ENCODE results near the gene BTNL8.

BTNL8 gene

GRCh38 chr5:180898621-180899246, at the start of gene BTNL8:
BTNL8 (plus strand) TSS chr5:180899159; CDS start chr5:180899311, 152 bp downstream.
- H3K4me3 Mint-ChIP-seq = no peak within 1 kb of the TSS
- no peaks in the 10 kb centered on the region for H3K36me3 Mint-ChIP-seq
- H3K4me1 Mint-ChIP-seq = no peaks in the 10 kb centered on the region
- H3K9me3 Mint-ChIP-seq = no peaks in the 10 kb centered on the region
- no peaks in the 10 kb centered on the region for H3K27me3 Mint-ChIP-seq
- no peak within 1 kb of the TSS for H3K27ac Mint-ChIP-seq

GRCh38 chr5:180849827-180850226, 49.1 kb upstream of the BTNL8 start:
- H3K27me3 Mint-ChIP-seq = no peaks in the 10 kb centered on the region
- peaks cover 11% of the 10 kb centered on the region for H3K9me3 Mint-ChIP-seq
- H3K4me3 Mint-ChIP-seq = no peak overlapping the region
- peaks cover 63% of the 10 kb centered on the region for H3K36me3 Mint-ChIP-seq
- H3K27ac Mint-ChIP-seq = no peak overlapping the region
- peaks cover 29% of the 10 kb centered on the region for H3K4me1 Mint-ChIP-seq

GRCh38 chr5:180850434-180851078, 48.4 kb upstream of the BTNL8 start:
- Mint-ChIP-seq H3K4me3 (no peak overlapping the region), H3K36me3 (peaks cover 67% of the 10 kb centered on the region), H3K4me1 (peaks cover 34% of the 10 kb centered on the region), H3K27me3 (no peaks in the 10 kb centered on the region), H3K27ac (no peak overlapping the region), H3K9me3 (peaks cover 11% of the 10 kb centered on the region)

GRCh38 chr5:180852495-180852894, 46.5 kb upstream of the BTNL8 start:
- H3K36me3 Mint-ChIP-seq = peaks cover 61% of the 10 kb centered on the region
- no peaks in the 10 kb centered on the region for H3K27me3 Mint-ChIP-seq
- H3K4me1 Mint-ChIP-seq = peaks cover 40% of the 10 kb centered on the region
- no peak overlapping the region for H3K4me3 Mint-ChIP-seq
- no peak overlapping the region for H3K27ac Mint-ChIP-seq
- peaks cover 11% of the 10 kb centered on the region for H3K9me3 Mint-ChIP-seq

GRCh38 chr5:180853121-180853847, 45.7 kb upstream of the BTNL8 start:
- Mint-ChIP-seq H3K27ac (no peak overlapping the region), H3K27me3 (no peaks in the 10 kb centered on the region), H3K9me3 (peaks cover 11% of the 10 kb centered on the region), H3K36me3 (peaks cover 53% of the 10 kb centered on the region), H3K4me1 (peaks cover 40% of the 10 kb centered on the region), H3K4me3 (no peak overlapping the region)

- H3K4me1 Mint-ChIP-seq = peaks cover 42% of the 10 kb centered on the region
- H3K27ac Mint-ChIP-seq = peak overlapping the region; percentile 20
- peaks cover 11% of the 10 kb centered on the region for H3K9me3 Mint-ChIP-seq
- H3K4me3 Mint-ChIP-seq = no peak overlapping the region
- no peaks in the 10 kb centered on the region for H3K27me3 Mint-ChIP-seq
- peaks cover 50% of the 10 kb centered on the region for H3K36me3 Mint-ChIP-seq
Measured at GRCh38 chr5:180853848-180854176, 45.1 kb upstream of the BTNL8 start.

- Mint-ChIP-seq H3K9me3 (no peaks in the 10 kb centered on the region), H3K4me1 (peaks cover 44% of the 10 kb centered on the region), H3K27ac (peak overlapping the region; percentile 23), H3K4me3 (no peak overlapping the region), H3K36me3 (peaks cover 15% of the 10 kb centered on the region), H3K27me3 (no peaks in the 10 kb centered on the region)
Measured at GRCh38 chr5:180858586-180858985, 40.4 kb upstream of the BTNL8 start.

- peaks cover 10% of the 10 kb centered on the region for H3K36me3 Mint-ChIP-seq
- peak overlapping the region; percentile 91 for H3K27ac Mint-ChIP-seq
Measured at GRCh38 chr5:180860273-180860886, 38.6 kb upstream of the BTNL8 start.

GRCh38 chr5:180860887-180861822, 37.8 kb upstream of the BTNL8 start, which contains the start of gene ZFP62:
ZFP62 (minus strand) TSS chr5:180861276; CDS start chr5:180861219, 57 bp downstream.
- no peaks in the 10 kb centered on the region for H3K9me3 Mint-ChIP-seq
- H3K27ac Mint-ChIP-seq = peak within 1 kb of the TSS; percentile 91
- peaks cover 21% of the 10 kb centered on the region for H3K4me1 Mint-ChIP-seq
- no peaks in the 10 kb centered on the region for H3K27me3 Mint-ChIP-seq
- H3K4me3 Mint-ChIP-seq = peak within 1 kb of the TSS; percentile 92
- H3K36me3 Mint-ChIP-seq = peaks cover 5% of the 10 kb centered on the region

More at GRCh38 chr5:180860273-180860886, 38.6 kb upstream of the BTNL8 start:
- H3K4me1 Mint-ChIP-seq = peaks cover 28% of the 10 kb centered on the region
- H3K27me3 Mint-ChIP-seq = no peaks in the 10 kb centered on the region
- H3K4me3 Mint-ChIP-seq = peak overlapping the region; percentile 92
- H3K9me3 Mint-ChIP-seq = no peaks in the 10 kb centered on the region

GRCh38 chr5:180862645-180863044, 36.3 kb upstream of the BTNL8 start:
- no peaks in the 10 kb centered on the region for H3K9me3 Mint-ChIP-seq
- no peak overlapping the region for H3K27ac Mint-ChIP-seq
- H3K4me1 Mint-ChIP-seq = peaks cover 20% of the 10 kb centered on the region
- H3K36me3 Mint-ChIP-seq = peaks cover 5% of the 10 kb centered on the region
- H3K27me3 Mint-ChIP-seq = no peaks in the 10 kb centered on the region
- H3K4me3 Mint-ChIP-seq = peak overlapping the region; percentile 15

- Mint-ChIP-seq H3K4me1 (no peaks in the 10 kb centered on the region), H3K27me3 (peaks cover 2% of the 10 kb centered on the region), H3K36me3 (no peaks in the 10 kb centered on the region), H3K9me3 (no peaks in the 10 kb centered on the region), H3K4me3 (no peak overlapping the region), H3K27ac (no peak overlapping the region)
Measured at GRCh38 chr5:180865981-180866695, 32.8 kb upstream of the BTNL8 start.

- H3K27ac Mint-ChIP-seq = no peak overlapping the region
- H3K27me3 Mint-ChIP-seq = peaks cover 2% of the 10 kb centered on the region
- no peaks in the 10 kb centered on the region for H3K9me3 Mint-ChIP-seq
- H3K4me3 Mint-ChIP-seq = no peak overlapping the region
- H3K36me3 Mint-ChIP-seq = no peaks in the 10 kb centered on the region
- H3K4me1 Mint-ChIP-seq = no peaks in the 10 kb centered on the region
Measured at GRCh38 chr5:180866985-180867384, 32.0 kb upstream of the BTNL8 start.

- H3K27me3 Mint-ChIP-seq = peaks cover 2% of the 10 kb centered on the region
- H3K27ac Mint-ChIP-seq = no peak overlapping the region
- no peaks in the 10 kb centered on the region for H3K4me1 Mint-ChIP-seq
- no peak overlapping the region for H3K4me3 Mint-ChIP-seq
- no peaks in the 10 kb centered on the region for H3K36me3 Mint-ChIP-seq
- H3K9me3 Mint-ChIP-seq = no peaks in the 10 kb centered on the region
Measured at GRCh38 chr5:180868960-180869359, 30.0 kb upstream of the BTNL8 start.

GRCh38 chr5:180869587-180869986, 29.4 kb upstream of the BTNL8 start:
- H3K27me3 Mint-ChIP-seq = peaks cover 2% of the 10 kb centered on the region

More at GRCh38 chr5:180869587-180869986, 29.4 kb upstream of the BTNL8 start:
- Mint-ChIP-seq H3K9me3 (no peaks in the 10 kb centered on the region), H3K4me1 (no peaks in the 10 kb centered on the region), H3K4me3 (no peak overlapping the region), H3K36me3 (no peaks in the 10 kb centered on the region), H3K27ac (no peak overlapping the region)

Measured in activated naive CD4-positive, alpha-beta T cell treated with anti-CD3 and anti-CD28 coated beads, Interleukin-2, amount 50 U/mL, for 24 hours (primary cell).